ENCODE results near the gene LRIG3. TPM values are rescaled to one million over a fixed set of nuclear protein-coding genes. Genes with fewer than 3 reads are reported as not detected.
"Not testable (repeated sequence)": the region's sequence is repeated elsewhere in the genome, so short reads cannot be mapped to it uniquely, and the experiment has no call there.

Gene LRIG3
- total RNA-seq, 1 donor from 2014 or later, result 39.8 TPM

GRCh38 chr12:58857206-58857605 is 63.1 kb downstream of the LRIG3 start:
- not testable (repeated sequence) for DNase-seq

- not testable (repeated sequence) for DNase-seq
These were observed 64.7 kb downstream of the LRIG3 start for GRCh38 chr12:58855630-58856029.

GRCh38 chr12:58850826-58851225 is 69.5 kb downstream of the LRIG3 start:
- no peak for DNase-seq

- DNase-seq, result peak; percentile 5
These were observed 72.3 kb downstream of the LRIG3 start for GRCh38 chr12:58847901-58848600.

GRCh38 chr12:58844161-58844560 is 76.1 kb downstream of the LRIG3 start:
- DNase-seq, result no peak

- no peak for DNase-seq
These were observed 79.1 kb downstream of the LRIG3 start for GRCh38 chr12:58841058-58841798.

- DNase-seq, result no peak
These were observed 86.5 kb downstream of the LRIG3 start for GRCh38 chr12:58833853-58834252.

GRCh38 chr12:58832920-58833319 is 87.4 kb downstream of the LRIG3 start:
- DNase-seq, result no peak

Measured in dermis blood vessel endothelial cell (primary cell).